Measurements from ENCODE around the gene DMD. TPM values are rescaled to one million over a fixed set of nuclear protein-coding genes. Genes with fewer than 3 reads are reported as not detected.

The DMD gene
- total and polyA plus RNA-seq, 2 of the 8 experiments (the other 6 are each of a cell fraction or from before 2014, with no cell fraction given), result 4.8 to 7.4 TPM

GRCh38 chrX:33082371-33082770, 129.0 kb downstream of the DMD start (continued):
- TF ChIP-seq CHD7 (IDR thresholded peaks at IDR 0.05; ENCODE audit: insufficient replicate concordance, low read length) (no peak), EGR1 (IDR thresholded peaks at IDR 0.05; ENCODE audit: borderline replicate concordance, low read depth, low read length) (no peak), CHD1 (IDR thresholded peaks at IDR 0.05; ENCODE audit: low read depth, low read length) (no peak), KDM4A (IDR thresholded peaks at IDR 0.05; ENCODE audit: low read depth, low read length, severe bottlenecking) (no peak), MAFK (IDR thresholded peaks at IDR 0.05; ENCODE audit: low read depth, low read length) (no peak), SRF (IDR thresholded peaks at IDR 0.05; ENCODE audit: low read depth, low read length) (no peak), GABPA (IDR thresholded peaks at IDR 0.05; ENCODE audit: borderline replicate concordance, insufficient read depth, low read length) (no peak), SP2 (IDR thresholded peaks at IDR 0.05; ENCODE audit: low read length) (no peak), RAD21 (IDR thresholded peaks at IDR 0.05 in 1 of 2, conservative IDR thresholded peaks at IDR 0.05 in 1 of 2; ENCODE audit: low read depth in 2 of 2, low read length in 2 of 2) (no peak)

All from H1 (cell line).